Stimulated activated naive CD4-positive, alpha-beta T cell treated with Interleukin-2 at 50 U/mL for 16 hours (primary cell): ENCODE measurements around the gene KCND1.
A peak's percentile ranks its signal among the peaks of the same experiment; 100 is the strongest.

Experiments used
- DNase-seq: peaks from one replicate; lab custom pipeline; 2025; lab: John Stamatoyannopoulos, UW

Gene KCND1

DNA sequence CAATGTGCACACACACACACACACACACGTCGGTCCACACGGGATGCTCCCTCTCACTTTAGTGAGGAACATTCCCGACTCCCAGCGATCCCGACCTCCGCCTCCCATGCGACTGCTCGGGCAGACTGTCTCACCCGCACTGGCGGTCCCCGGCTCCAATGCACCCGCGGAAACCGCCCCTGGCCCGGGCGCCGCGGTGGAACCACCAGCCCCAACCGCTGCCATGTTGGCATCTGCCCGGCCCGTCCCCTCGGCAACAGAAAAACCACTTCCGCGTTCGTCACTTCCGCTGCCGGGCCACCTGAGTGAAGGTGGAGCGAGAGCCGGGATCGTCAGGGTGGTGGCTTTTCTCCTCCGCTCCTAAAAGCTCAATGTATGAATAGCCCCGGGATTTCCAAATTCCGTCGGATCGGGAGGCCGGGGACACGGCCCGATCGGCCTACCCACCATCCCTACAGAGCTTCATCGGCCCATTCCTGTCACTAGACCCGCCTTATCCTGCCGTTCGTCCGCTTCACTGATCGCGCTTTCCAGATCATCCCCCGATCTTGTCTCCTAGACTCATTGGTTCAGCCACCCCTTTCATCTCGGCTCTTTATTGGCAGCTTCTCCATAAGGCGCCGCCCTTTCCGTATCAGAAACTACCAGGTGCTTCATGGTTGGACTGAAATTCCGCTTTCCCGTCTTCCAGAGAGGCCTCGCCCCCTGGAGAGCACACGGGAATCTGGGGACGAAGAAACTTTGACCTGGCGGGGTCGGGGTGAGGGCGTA, 60.0 kb downstream of the KCND1 start, which contains the start of gene SLC35A2:
Gene SLC35A2, minus strand, starts transcription at position 235 of the 771 bp plus-strand sequence. Its CDS starts 10 bp downstream, at position 225.
- peak; percentile 84 for DNase-seq
